PC-3 (cell line): Measurements from ENCODE around the gene SLC39A5.

Experiments
- CTCF ChIP-seq: fragments of 300-600 bp; sonication (generic); conservative IDR thresholded peaks from 2 replicates; pipeline ENCODE4 v1.5.1; 2017; ENCODE audit warnings: antibody characterized with exemption, low read depth, mild to moderate bottlenecking, low read length
- EZH2 ChIP-seq: fragments of 300-600 bp; sonication (generic); IDR thresholded peaks from one replicate; pipeline ENCODE4 v1.6.1; 2017; ENCODE audit warnings: antibody characterized with exemption, mild to moderate bottlenecking, low read length; ENCODE audit not compliant: unreplicated experiment
- EZH2phosphoT487 ChIP-seq: fragments of 300-600 bp; sonication (generic); IDR thresholded peaks from 2 replicates; pipeline ENCODE4 v1.6.1; 2018; ENCODE audit warnings: mild to moderate bottlenecking, antibody characterized with exemption, low read length, borderline replicate concordance

GRCh38 chr12:56260921-56261320 is 31.1 kb downstream of the SLC39A5 start:
- TF ChIP-seq CTCF (no peak), EZH2phosphoT487 (no peak), EZH2 (no peak)
